ENCODE results near the gene MYG1.
"Not testable (repeated sequence)": the region's sequence is repeated elsewhere in the genome, so short reads cannot be mapped to it uniquely, and the experiment has no call there.

The MYG1 gene

DNA sequence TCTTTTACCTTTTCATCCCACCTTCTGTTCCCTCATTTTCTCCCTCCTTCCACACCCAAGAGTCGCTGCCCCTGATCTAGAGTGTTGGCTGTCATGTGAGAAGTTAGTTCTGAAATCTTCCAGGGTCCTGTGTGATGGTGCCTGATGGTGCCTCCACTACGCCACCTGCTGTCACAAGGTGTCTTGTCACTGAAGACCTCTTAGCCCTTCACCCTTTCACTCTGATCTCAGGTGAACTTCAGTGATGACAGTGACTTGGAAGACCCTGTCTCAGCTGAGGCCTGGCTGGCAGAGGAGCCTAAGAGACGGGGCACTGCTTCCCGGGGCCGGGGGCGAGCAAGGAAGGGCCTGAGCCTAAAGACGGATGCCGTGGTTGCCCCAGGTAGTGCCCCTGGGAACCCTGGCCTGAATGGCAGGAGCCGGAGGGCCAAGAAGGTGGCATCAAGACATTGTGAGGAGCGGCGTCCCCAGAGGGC is 11.7 kb upstream of the MYG1 start:
- peak; percentile 76 for DNase-seq

DNA sequence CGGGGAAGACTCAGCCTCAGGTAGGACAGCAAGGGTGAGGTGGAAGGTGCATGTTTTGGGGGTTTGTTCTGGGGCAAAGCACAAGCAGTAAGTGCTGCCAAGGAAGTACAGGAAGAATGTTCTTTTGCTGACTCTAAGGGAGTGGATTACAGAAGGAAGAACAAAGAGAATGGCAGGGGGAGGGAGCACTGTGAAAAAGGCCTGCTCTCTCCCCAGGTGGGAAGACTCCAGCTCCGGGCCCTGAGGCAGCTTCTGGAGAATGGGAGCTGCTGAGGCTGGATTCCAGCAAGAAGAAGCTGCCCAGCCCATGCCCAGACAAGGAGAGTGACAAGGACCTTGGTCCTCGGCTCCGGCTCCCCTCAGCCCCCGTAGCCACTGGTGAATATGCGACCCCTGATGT is 11.2 kb upstream of the MYG1 start:
- DNase-seq = no peak

DNA sequence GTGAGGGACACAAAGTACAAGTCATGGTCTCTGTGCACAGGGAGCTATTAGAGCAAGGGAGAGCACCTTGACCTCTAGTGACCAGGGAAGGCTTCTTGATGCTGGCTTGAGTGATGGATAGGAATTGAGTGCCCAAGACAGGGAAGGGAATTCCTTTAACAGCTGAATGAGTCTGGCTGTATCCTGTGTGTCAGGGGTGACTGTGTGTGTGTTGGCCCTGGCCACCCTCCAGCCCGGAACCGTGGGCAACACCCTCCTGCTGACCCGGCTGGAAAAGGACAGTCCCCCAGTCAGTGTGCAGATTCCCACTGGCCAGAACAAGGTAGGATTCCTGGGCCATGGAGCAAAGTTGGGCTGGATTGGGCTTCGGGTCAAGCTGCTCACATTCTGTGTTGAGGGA is 9.6 kb upstream of the MYG1 start:
- no peak for DNase-seq

DNA sequence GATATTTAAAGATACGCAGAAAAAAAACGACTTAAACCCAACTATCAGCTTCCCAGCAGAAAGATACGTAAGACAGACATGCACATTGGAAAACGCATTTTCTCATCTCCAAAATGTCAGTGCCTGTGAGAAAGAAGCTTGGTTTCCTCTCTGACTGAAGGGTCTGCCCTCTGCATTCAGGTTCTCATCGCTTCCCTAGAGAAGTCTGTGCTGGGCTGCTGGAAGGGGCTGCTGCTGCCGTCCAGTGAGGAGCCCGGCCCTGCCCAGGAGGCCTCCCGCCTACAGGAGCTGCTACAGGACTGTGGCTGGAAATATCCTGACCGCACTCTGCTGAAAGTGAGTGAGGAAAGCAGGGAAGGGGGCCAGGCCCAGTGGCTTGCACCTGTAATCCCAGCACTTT is 8.8 kb upstream of the MYG1 start:
- no peak for DNase-seq

DNA sequence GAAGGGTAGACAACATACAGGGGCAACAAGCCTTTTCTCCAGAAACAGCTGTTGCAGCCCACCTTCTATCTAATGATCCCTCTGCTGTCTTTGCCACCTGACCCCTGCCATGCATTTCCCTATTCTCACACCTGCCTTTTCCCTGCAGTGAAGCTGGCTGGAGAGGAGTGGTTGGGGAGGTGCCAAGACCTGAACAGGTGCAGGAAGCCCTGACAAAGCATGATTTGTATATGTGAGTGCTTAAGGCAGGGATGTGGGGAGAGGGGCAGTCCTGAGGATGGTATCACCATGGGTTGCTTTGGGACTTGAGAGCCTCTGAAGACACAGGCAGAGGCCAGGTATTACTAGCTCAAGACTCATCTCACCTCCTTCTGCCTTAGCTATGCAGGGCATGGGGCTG is 7.1 kb upstream of the MYG1 start:
- DNase-seq = no peak

DNA sequence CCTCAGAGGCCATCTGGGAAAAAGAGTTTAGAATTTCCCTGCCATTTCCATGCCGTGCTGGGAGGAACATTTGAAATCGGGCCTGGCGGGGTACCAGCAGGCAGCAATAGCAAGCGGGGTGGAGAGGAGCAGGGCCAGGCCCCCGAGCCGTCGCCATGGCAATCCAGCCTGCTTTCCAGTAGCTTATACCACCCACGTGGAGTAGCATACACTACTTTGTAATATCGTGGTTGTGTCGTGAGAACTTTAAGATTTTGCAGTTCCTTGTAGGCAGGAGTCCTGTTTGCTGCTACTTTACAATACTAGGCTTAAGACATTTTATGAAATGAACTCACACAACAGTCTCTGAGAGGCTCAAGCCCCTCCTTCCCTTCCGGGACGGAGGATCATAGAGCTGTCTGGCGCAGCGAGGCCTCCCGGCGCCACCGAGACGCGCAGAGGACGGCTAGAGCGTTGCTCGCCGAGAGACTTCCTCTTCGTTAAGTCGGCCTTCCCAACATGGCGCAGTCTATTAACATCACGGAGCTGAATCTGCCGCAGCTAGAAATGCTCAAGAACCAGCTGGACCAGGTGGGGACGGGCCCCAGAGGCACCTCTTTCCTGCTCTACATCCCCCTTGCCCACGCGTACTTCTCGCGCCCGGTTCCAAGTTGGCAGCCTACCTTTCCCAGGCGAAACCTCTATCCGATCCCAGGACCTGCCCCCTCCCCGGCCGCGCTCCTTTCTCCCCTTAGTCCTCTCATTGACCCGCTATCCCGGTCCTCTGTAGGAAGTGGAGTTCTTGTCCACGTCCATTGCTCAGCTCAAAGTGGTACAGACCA is 4.2 kb upstream of the MYG1 start, which contains the start of gene PFDN5:
Gene PFDN5, plus strand, starts transcription at position 473 of the 821 bp plus-strand sequence. Its CDS starts 26 bp downstream, at position 499.
- peak; percentile 87 for DNase-seq

DNA sequence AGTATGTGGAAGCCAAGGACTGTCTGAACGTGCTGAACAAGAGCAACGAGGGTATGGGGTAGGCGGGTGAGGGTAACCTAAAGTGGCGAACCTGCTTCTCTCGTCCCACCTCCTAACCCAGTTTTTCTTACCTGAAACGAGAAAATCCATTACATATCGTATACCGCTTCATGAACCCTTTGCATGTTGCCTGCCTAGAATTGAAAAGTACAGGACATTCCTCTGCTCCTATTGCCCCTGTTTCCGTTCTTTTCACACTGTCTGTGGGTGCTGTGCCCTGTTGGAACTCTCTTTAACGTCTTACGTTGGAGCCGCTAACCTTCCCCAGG is 3.6 kb upstream of the MYG1 start:
- DNase-seq = no peak

DNA sequence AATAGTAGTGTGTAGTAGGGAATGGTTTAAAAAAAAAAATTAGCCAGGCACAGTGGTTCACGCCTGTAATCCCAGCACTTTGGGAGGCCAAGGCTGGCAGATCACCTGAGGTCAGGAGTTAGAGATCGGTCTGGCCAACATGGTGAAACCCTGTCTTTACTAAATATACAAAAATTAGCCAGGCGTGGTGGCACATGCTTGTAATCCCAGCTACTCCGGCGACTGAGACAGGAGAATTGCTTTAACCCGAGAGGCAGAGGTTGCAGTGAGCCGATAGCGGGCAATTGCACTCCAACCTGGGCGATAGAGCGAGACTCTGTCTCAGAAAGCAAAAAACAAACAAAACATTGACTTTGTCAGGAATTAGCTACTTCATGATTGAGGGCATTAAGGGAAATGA is 2.4 kb upstream of the MYG1 start:
- DNase-seq = not testable (repeated sequence)

DNA sequence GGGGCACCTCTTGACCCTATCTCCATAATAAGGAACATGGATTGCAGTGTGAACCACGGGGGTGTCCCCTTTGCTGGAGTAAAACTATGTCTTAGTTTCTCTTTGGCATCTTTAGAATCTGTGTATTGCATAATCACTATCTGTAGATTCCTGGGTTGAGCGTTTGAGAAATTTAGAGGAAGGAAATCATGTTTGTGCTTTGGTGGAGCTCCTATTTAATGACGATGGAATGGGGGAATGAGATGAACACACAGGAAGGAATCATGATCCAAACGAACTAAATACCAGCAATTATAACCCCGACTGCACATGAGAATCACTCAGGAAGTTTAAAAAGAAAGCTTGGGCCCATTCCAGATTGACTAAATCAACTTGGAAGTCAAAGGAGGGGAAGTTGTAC is 1.3 kb upstream of the MYG1 start:
- no peak for DNase-seq

DNA sequence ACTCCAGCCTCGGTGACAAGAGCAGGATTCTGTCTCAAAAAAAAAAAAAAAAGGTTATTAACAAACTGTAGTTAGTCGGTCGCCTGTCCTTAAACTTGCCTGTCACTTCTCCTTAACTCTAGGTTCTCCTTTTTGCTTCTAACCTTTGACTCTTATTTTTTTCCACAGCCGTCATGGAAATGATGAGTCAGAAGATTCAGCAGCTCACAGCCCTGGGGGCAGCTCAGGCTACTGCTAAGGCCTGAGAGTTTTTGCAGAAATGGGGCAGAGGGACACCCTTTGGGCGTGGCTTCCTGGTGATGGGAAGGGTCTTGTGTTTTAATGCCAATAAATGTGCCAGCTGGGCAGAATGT is 418 bp upstream of the MYG1 start:
- DNase-seq = peak; percentile 31

DNA sequence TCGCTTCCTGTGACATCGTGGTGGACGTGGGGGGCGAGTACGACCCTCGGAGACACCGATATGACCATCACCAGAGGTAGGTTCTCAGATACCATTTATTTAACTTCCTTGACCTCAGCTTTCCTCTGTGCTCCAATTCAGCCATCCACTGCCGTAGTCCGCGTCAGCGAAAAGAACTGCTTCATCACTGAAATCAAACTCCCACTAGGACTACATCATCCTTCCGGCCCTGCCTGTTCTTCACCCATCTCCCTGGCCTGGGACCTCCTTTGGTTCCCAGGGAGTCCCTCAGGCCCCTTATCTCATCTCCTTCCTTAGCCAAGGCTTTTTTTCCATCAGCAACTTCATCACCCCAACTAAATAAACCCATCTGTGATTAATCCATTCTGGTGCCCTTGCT is 692 bp downstream of the MYG1 start:
- no peak for DNase-seq

DNA sequence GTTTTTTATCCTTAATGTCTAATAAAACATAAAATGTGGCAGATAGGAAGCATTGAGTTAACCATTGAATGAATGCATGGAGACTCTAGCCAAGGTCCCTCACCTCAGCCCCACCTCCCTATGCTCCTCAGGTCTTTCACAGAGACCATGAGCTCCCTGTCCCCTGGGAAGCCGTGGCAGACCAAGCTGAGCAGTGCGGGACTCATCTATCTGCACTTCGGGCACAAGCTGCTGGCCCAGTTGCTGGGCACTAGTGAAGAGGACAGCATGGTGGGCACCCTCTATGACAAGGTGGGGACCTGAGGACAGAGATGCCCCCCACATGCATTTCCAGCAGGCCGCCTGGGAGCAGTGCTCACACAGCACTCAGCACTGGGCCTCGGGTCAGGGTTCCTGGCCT is 3.4 kb downstream of the MYG1 start:
- no peak for DNase-seq

DNA sequence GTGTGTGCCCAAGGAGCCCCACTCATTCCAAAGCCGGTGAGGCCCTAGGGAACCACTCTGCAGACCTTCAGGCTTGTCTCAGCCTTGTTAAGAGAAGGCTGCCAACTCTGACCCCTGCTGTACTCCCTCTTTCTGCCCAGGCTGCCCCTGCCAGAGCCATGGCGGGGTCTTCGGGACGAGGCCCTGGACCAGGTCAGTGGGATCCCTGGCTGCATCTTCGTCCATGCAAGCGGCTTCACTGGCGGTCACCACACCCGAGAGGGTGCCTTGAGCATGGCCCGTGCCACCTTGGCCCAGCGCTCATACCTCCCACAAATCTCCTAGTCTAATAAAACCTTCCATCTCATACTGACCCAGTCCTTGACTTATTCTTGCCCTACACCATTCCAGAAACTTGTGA is 7.3 kb downstream of the MYG1 start:
- no peak for DNase-seq

DNA sequence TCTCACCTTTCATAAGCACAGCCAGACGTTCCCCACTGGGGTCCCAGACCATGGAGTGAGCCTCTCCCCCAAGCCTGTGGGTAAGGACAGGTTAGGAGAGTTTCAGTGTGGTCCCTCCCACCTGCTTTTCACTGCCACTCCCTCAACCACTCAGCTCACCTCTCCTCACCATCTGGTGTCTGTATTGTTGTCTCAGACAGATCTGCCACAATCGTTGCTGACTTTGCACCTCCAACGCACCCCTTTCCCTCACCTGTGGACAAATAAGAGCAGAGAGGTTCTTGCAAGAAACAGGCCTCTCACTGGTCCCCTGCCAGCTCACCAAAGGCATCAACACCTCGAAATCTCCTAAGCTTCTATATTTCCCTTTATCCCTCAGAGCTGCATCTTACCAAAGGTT is 8.8 kb downstream of the MYG1 start:
- DNase-seq = no peak

DNA sequence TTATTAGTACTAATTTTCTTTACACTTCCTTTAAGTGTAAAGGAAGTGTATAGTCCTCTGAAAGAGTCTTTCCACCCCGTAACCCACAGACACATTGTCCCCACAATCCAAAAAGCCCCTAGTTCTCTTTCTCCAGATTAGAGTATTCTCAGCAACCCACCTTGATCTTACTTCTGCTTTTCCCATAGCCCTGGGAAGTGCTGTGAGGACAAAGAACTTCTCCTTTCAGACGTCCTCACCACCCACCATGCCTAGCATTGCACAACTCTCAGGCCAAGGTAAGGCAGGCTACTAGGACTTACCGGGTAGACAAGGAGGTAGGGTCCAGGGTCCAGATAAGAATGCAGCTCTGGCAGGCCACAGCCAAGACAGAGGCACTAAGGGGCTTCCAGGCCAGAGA is 14.5 kb downstream of the MYG1 start:
- no peak for DNase-seq

DNA sequence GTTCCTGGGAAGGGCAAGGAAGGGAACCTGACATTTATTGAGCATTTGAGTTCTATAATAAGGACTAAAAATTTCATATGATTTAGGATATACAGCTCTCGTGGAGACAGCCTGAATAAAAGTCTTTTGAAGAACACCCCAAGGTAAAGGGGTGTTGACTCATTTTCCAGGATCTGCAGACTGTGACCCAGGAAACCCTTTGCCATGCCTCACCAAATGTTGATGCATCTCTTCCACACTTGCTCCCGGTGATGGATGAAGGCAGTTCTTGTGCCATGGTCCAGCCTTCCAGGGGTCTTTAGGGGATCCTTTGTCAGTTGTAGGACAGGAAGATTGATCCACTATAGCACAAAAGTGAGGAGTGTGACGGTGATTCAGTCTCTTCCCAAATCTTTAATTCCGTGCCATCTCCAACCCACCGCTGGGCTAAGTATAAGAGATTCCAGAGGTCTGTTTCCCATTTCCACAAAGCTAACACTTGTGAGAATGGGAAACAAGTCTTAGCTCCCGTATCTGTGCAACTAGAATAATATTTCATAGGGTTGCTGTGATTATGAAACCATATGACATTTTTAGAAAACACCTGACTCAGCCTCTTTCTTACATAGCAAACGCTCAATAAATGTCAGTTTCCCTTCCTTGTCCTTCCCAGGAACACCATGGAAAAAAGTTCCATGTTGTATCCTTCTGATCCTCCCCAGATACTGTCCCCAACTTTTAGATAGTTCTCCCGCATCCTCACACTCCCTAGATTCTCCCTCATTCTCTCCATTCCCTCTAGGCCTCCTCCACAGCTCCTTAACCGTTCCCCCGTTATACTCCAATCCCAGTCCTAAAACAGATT is 21.1 kb downstream of the MYG1 start:
- DNase-seq = no peak

DNA sequence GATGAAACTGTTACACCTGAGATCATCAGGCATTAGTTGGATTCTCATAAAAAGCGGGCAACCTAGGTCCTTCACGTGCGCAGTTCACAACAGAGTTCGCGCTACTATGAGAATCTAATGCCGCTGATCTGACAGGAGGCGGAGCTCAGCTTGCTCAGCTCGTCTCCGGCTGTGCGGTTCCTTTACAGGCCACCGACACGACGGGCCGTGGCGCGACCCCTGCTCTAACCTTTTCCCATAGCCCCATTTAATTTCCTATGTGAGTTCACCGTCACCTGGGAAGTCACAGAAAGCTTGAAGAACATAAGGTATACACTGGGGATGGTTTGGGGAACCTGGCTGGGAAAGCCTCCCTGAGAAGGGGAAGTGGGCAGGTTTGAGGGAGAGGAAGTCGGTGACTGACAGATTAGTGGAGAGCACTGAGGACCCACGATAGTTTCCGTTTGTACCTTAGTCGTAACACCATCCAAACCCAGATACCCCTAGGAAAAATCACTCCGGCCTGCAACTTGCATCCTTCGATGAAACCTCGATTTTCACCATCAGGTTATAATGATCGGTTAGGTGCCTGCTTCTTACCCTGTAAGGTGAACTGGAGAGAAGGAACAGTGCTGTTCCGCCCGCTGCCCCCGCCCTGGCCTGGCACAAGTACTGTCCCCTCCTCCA is 24.8 kb downstream of the MYG1 start:
- DNase-seq = peak; percentile 62

DNA sequence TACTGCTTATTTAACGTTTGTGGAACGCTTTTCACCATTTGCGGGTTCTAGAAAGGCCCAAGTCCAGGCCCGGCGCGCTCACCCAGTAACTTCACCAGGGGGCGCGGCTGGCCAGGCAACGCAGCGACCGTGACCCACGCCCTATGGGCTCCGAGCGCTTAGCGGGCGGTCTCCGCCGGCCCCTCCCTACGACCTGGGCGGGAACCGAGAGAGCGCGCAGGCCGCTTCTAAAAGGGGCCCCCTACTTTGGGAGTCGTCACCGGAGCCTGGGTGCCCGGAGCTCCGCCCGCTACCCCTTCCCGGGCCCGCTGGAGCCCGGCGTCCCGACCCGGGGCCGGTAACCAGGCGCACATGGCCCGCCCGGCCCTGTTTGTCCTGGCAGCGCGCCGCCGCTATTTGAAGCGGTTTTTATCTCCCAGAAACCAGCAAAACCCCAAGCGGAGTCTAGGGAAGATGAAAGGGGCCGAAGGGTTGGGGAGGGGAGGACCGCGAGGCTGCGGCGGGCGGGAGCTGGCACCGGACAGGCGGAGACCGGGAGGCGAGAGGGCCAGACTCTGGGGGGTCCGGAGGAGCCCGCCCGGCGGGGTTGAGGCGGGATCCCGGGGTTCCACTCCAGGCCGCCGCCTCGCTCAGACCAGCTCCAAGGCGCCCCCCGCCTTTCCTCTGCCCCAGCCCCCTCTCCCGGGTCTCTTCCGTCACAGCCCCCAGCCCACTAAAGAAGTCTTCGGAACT is 25.4 kb downstream of the MYG1 start:
- peak; percentile 86 for DNase-seq

DNA sequence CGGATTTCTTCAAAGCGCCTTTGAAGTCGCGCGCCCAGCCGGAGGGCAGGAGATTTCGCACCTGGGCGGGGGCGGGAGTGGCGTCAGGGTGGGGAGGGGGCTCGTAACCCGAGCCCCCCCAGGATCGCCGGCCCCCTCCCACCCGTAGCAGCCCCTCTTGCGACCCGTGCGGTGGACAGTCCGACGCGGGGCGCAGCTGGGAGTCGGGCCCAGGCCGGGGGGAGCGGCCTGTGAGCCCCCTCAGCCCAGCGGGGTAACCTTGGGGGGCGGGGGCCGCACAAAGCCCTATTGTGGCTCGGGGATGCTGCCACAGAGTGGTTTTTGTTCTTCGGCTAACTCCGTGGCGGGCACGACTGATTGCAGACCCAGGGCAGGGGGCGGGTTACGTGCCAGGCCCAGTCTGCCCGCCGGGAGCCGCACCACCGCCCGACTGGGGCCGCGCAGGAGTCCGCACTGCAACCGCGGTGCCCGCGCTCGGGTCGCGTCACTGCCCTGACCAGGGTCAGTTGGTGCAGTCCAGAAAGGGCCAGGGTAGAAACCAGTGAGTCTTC is 26.1 kb downstream of the MYG1 start:
- peak; percentile 34 for DNase-seq

DNA sequence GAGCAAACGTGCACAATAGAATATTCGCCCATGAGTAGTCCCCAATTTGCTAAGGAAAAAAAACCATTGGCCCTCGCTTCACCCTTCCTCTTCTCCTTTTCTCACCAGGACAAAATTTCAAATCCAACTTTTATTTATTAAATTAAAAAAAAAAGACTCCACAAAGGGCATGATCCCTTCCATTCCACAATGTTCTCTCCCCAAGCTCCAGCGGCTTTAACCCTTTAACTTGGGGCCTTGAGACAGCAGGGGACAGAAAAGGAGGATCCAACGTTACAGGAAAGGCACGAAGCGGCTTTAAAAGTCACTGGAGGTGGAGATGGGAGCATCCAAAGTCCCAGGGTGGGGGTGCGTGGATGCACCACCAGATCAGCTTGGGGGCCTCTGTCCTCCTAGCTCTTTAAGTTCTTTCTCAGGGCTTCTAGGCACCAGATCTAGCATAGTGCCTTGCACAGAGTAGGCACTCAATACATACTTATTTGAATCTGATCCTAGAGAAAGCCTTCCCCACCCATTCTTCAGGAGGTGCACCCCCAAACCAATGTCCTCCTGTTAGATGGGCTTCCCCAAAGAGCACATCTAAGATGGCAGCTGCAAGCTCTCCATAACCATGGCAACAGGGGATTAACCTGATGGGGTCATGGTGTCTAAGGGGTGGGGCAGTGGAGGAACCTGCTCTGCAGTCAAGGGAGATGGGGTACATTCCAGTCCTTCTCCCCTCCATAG is 27.1 kb downstream of the MYG1 start:
- no peak for DNase-seq

DNA sequence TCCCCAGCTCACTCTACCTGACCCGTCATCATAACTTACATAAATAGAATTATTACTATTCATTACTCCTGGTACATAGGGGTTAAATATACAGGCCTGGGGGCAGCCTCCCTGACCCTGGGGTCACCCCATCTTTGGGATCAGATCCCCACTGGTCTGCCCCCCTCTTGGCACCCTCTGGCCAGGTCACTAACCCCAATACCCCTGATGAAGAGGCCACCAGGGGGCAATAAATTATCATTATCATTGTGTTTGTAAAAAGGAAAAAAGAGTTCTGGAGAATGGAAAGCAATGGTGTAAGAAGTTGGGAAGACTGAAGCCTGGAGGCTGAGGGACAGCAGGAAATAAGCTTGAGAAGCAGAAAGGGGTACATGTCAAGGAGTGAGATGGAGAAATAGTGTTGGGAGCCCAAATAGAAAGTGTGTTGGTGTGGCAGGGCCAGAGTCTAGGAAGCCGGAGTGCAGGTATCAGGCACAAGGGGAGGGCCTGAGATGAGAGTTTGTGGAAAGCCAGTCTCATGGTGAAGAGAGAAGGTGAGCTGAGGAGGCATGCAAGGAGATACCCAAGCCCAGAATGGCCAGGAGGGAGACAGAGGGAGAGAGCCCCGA is 28.0 kb downstream of the MYG1 start:
- DNase-seq = no peak

DNA sequence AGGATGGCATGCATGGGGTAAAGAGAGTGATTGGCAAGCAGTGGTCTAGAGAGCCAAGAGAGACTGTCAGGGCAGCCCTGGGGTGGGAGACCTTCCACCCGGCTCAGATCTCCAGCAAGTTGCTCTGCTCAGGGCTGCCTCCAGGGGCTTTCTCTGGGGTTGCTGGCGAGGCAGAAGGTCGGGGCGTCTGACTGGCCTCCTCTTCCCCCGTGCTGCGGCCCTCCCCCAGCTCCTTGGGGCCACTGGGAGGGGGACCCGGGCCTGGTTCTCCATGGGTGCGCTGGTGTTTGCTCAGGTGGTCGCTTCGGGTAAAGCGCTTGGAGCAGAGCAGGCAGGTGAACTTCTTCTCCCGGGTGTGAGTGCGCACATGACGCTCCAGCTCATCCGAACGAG is 28.5 kb downstream of the MYG1 start:
- DNase-seq = no peak

All from activated naive CD4-positive, alpha-beta T cell treated with anti-CD3 and anti-CD28 coated beads, Interleukin-2, amount 50 U/mL, for 16 hours (primary cell).